IMR-90 (cell line): Measurements from ENCODE around the gene SIGLEC9. TPM values are rescaled to one million over a fixed set of nuclear protein-coding genes. Genes with fewer than 3 reads are reported as not detected.

Source experiments
- ATAC-seq: fragments of 200-7000 bp; cut with Tn5 transposase; 2 replicates; pipeline ENCODE4 v1.9.1; 2020; ENCODE audit warnings: low read depth, mild to moderate bottlenecking, moderate library complexity
- BruUV-seq: library from RNA; stranded (reverse); fragments of 400-500 nt; replicated peaks from 2 replicates; lab custom pipeline; 2021; lab: Mats Ljungman, UMichigan
- CTCF ChIA-PET: fragments of 300-600 bp; formaldehyde crosslinking; extraction: SDS; loops from one replicate; lab custom pipeline; 2021; ENCODE audit warnings: antibody characterized with exemption; lab: Yijun Ruan, JAX
- POLR2A ChIA-PET: fragments of 300-600 bp; sonication (Branson Sonifier 250); formaldehyde crosslinking; loops from one replicate; lab custom pipeline; 2022; ENCODE audit warnings: antibody characterized with exemption; ENCODE audit not compliant: unreplicated experiment; lab: Charles Lee
- DNase-seq: peaks from one replicate; pipeline ENCODE4 v3.0.0; 2013
- H2AFZ ChIP-seq: replicated peaks from 2 replicates; pipeline ENCODE3; 2013; ENCODE audit warnings: low read length, mild to moderate bottlenecking; ENCODE audit not compliant: poor library complexity
- H2AK5ac ChIP-seq: 2 replicates; pipeline ENCODE4 v1.6.1; 2013; ENCODE audit warnings: low read depth, low read length, inconsistent platforms
- H2AK9ac ChIP-seq: replicated peaks from 2 replicates; pipeline ENCODE3; 2013; ENCODE audit warnings: mild to moderate bottlenecking, low read depth, low read length, moderate library complexity; ENCODE audit not compliant: poor library complexity
- H2BK120ac ChIP-seq: 2 replicates; pipeline ENCODE4 v1.6.1; 2013; ENCODE audit warnings: low read depth, low read length, inconsistent platforms
- H2BK15ac ChIP-seq: 3 replicates; pipeline ENCODE4 v1.6.1; 2013; ENCODE audit warnings: low read depth, low read length, inconsistent platforms
- H2BK20ac ChIP-seq: 2 replicates; pipeline ENCODE4 v1.6.1; 2013; ENCODE audit warnings: low read depth, mild to moderate bottlenecking, inconsistent platforms, low read length, moderate library complexity
- H2BK5ac ChIP-seq: 2 replicates; pipeline ENCODE4 v1.6.1; 2013; ENCODE audit warnings: mild to moderate bottlenecking, low read depth, low read length, inconsistent platforms; ENCODE audit not compliant: poor library complexity, severe bottlenecking
- H3K14ac ChIP-seq: replicated peaks from 2 replicates; pipeline ENCODE4 v1.6.1; 2013; ENCODE audit warnings: low read depth, low read length, inconsistent platforms
- H3K18ac ChIP-seq: 2 replicates; pipeline ENCODE4 v1.6.1; 2013; ENCODE audit warnings: low read depth, low read length, control low read depth
- H3K23ac ChIP-seq: 2 replicates; pipeline ENCODE4 v1.6.1; 2013; ENCODE audit warnings: low read depth, low read length, inconsistent platforms
- H3K27ac ChIP-seq: 2 replicates; pipeline ENCODE4 v1.5.1; 2013; ENCODE audit warnings: mild to moderate bottlenecking, control low read depth, low read length; ENCODE audit not compliant: insufficient read depth
- H3K27me3 ChIP-seq: 2 replicates; pipeline ENCODE4 v1.6.1; 2013; ENCODE audit warnings: low read length; ENCODE audit not compliant: control insufficient read depth, insufficient read depth
- H3K36me3 ChIP-seq: 2 replicates; pipeline ENCODE4 v1.6.1; 2013; ENCODE audit warnings: low read length, mixed read lengths; ENCODE audit not compliant: control insufficient read depth, insufficient read depth
- H3K4ac ChIP-seq: 2 replicates; pipeline ENCODE4 v1.6.1; 2013; ENCODE audit warnings: low read depth, low read length, inconsistent platforms
- H3K4me1 ChIP-seq: 2 replicates; pipeline ENCODE4 v1.6.1; 2013; ENCODE audit warnings: low read length, mixed read lengths; ENCODE audit not compliant: control insufficient read depth, insufficient read depth
- H3K4me2 ChIP-seq: 2 replicates; pipeline ENCODE4 v1.6.1; 2013; ENCODE audit warnings: low read depth, mild to moderate bottlenecking, control low read depth, low read length, moderate library complexity
- H3K4me3 ChIP-seq: 2 replicates; pipeline ENCODE4 v1.5.1; 2013; ENCODE audit warnings: low read depth, mild to moderate bottlenecking, control low read depth, low read length, moderate library complexity; ENCODE audit not compliant: insufficient read depth
- H3K56ac ChIP-seq: 2 replicates; pipeline ENCODE4 v1.6.1; 2013; ENCODE audit warnings: low read length, inconsistent platforms; ENCODE audit not compliant: insufficient read depth; ENCODE audit errors: extremely low read depth
- H3K79me1 ChIP-seq, 2 experiments: 2 replicates each; pipeline ENCODE4 v1.6.1; 2013; ENCODE audit warnings: low read length in 2 of 2, inconsistent platforms in 1 of 2, low read depth in 1 of 2
- H3K9ac ChIP-seq: 2 replicates; pipeline ENCODE4 v1.6.1; 2013; ENCODE audit warnings: low read depth, low read length, control low read depth
- H3K9me1 ChIP-seq: 2 replicates; pipeline ENCODE4 v1.6.1; 2013; ENCODE audit warnings: low read length, inconsistent platforms; ENCODE audit not compliant: insufficient read depth
- H3K9me3 ChIP-seq: 2 replicates; pipeline ENCODE4 v1.6.1; 2013; ENCODE audit warnings: low read length; ENCODE audit not compliant: control insufficient read depth, insufficient read depth
- H4K20me1 ChIP-seq: 2 replicates; pipeline ENCODE4 v1.6.1; 2013; ENCODE audit warnings: low read length, inconsistent platforms; ENCODE audit not compliant: insufficient read depth
- H4K5ac ChIP-seq: 2 replicates; pipeline ENCODE4 v1.6.1; 2013; ENCODE audit warnings: mild to moderate bottlenecking, low read depth, low read length, control low read depth
- H4K8ac ChIP-seq, 2 experiments: 2 replicates each; pipeline ENCODE4 v1.6.1; 2013; ENCODE audit warnings: low read depth in 2 of 2, low read length in 2 of 2, control low read depth in 1 of 2, inconsistent platforms in 1 of 2
- H4K91ac ChIP-seq: 2 replicates; pipeline ENCODE4 v1.6.1; 2013; ENCODE audit warnings: low read depth, low read length, inconsistent platforms; ENCODE audit not compliant: insufficient read depth
- NFE2L2 ChIP-seq: fragments of 150-350 bp; IDR thresholded peaks from 2 replicates; pipeline ENCODE4 v1.6.1; 2016; ENCODE audit warnings: low read depth, mild to moderate bottlenecking, low read length
- RCOR1 ChIP-seq: IDR thresholded peaks from 2 replicates; pipeline ENCODE4 v1.6.1; 2012; ENCODE audit warnings: mild to moderate bottlenecking, low read length, improper control_type of control experiment; ENCODE audit not compliant: insufficient replicate concordance
- WGBS, 2 experiments: methylation state at CpG; one replicate each; pipeline versions ENCODE4 v1.1.5 to v1.1.7; 2013; ENCODE audit warnings: missing lambda C conversion rate in 2 of 2; ENCODE audit not compliant: insufficient read length in 1 of 2; ENCODE audit errors: extremely low coverage in 2 of 2; 5-methylcytosine and 5-hydroxymethylcytosine counted together
- dilution Hi-C: fragments of 300-500 bp; cut with HindIII; formaldehyde crosslinking; loops from one replicate; pipeline ENCODE4 v1.14.3; 2018; ENCODE audit warnings: low sequenced_read_pairs; ENCODE audit not compliant: unreplicated experiment
- in situ Hi-C: fragments of 300-500 bp; cut with MboI; formaldehyde crosslinking; loops from 3 replicates; pipeline ENCODE4 v1.14.3; 2019; ENCODE audit warnings: low sequenced_read_pairs, inconsistent platforms, mixed read lengths
- intact Hi-C: fragments of 100-400 bp; cut with micrococcal nuclease; formaldehyde crosslinking; loops from 2 replicates; pipeline ENCODE4 v1.10.0; 2022
- polyA plus RNA-seq, 3 experiments: library from polyadenylated mRNA; depleted of rRNA; stranded (reverse); fragments of >200 nt; gene quantifications; 2 replicates each; pipeline ENCODE4 v1.2.3, GENCODE V29; 2012; ENCODE audit warnings: low replicate concordance in 1 of 3
- total RNA-seq: library from RNA; depleted of rRNA; stranded (reverse); fragments of >200 nt; gene quantifications from 2 replicates; pipeline ENCODE4 v1.2.3, GENCODE V29; 2012
- TF ChIP-seq, protein P1 (sequence below): fragments of 150-350 bp; IDR thresholded peaks from 2 replicates; pipeline ENCODE4 v1.6.1; 2016; ENCODE audit warnings: low read depth, mild to moderate bottlenecking, low read length, moderate library complexity, borderline replicate concordance

SIGLEC9 gene
- total and polyA plus RNA-seq, 2 of the 4 experiments (the other 2 are of a cell fraction) = 0.03 TPM; not detected in 1

DNA sequence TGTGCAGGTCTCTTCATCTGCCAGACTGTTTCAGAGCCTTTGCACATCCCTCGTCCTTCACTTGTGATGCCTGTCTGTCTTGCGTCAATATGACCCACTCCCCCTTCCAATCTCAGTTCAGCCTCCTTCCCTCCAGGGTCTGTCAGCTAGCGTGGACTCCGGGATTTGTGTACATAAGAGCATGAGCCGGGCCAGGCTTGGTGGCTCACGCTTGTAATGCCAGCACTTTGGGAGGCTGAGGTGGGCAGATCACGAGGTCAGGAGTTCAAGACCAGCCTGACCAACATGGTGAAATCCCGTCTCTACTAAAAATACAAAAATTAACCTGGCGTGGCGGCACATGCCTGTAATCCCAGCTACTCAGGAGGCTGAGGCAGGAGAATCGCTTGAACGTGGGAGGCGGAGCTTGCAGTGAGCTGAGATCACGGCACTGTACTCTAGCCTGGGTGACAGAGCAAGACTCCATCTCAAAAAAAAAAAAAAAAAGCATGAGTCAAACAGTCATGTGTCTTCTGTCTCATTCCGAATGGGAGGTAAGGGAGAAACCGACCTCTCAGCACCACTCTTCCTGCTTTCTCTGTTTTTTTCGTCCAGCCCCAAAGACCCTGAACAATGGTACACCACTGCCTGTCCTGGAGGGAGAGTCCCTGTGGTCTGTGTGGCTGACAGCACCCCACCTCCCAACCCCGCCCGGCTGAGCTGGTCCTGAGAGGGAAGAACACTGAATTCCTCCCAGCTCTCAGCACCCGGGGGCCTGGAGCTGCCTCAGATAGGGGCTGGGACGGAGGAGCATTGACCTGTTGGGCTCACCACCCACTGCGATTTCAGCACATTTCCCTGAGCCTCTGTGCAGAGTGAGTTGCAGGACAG, 2.4 kb upstream of the SIGLEC9 start:
- H4K5ac ChIP-seq = no peak overlapping the region
- POLR2A ChIA-PET = no interaction called here
- H3K56ac ChIP-seq = no peak overlapping the region
- H2BK15ac ChIP-seq = no peak overlapping the region
- H3K4me2 ChIP-seq = no peak overlapping the region
- no peak overlapping the region for H2BK120ac ChIP-seq
- no peaks in the 10 kb centered on the region for H3K27me3 ChIP-seq
- H3K4me1 ChIP-seq = no peaks in the 10 kb centered on the region
- H3K4ac ChIP-seq = no peak overlapping the region
- WGBS, 2 experiments = 61% methylated on average over 5 of the region's 22 CpGs; no CpG with 5 or more reads in 1 of the 2 experiments
- dilution Hi-C loops = no loop called here
- H3K23ac ChIP-seq = no peak overlapping the region
- DNase-seq (no peak), ATAC-seq (no peak)
- H3K14ac ChIP-seq = 0 out of 2 replicates have a peak overlapping the region, but pooled peaks have one; percentile 41
- no peak overlapping the region for H2AK5ac ChIP-seq
- H2AFZ ChIP-seq = peak overlapping the region; percentile 33
- in situ Hi-C loops = no loop called here
- no peak overlapping the region for H3K27ac ChIP-seq
- H2BK20ac ChIP-seq = no peak overlapping the region
- no TSS peak for BruUV-seq
- H3K9me1 ChIP-seq = no peaks in the 10 kb centered on the region
- CTCF ChIA-PET = no interaction called here
- H3K36me3 ChIP-seq = no peaks in the 10 kb centered on the region
- H3K9ac ChIP-seq = no peak overlapping the region
- H2BK5ac ChIP-seq = no peak overlapping the region
- no peak overlapping the region for H3K4me3 ChIP-seq
- no peak overlapping the region for H2AK9ac ChIP-seq
- intact Hi-C loops = no loop called here
- H3K18ac ChIP-seq = no peak overlapping the region
- TF ChIP-seq NFE2L2 (no peak), RCOR1 (no peak)
- TF ChIP-seq, protein P1, sequence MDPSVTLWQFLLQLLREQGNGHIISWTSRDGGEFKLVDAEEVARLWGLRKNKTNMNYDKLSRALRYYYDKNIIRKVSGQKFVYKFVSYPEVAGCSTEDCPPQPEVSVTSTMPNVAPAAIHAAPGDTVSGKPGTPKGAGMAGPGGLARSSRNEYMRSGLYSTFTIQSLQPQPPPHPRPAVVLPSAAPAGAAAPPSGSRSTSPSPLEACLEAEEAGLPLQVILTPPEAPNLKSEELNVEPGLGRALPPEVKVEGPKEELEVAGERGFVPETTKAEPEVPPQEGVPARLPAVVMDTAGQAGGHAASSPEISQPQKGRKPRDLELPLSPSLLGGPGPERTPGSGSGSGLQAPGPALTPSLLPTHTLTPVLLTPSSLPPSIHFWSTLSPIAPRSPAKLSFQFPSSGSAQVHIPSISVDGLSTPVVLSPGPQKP = no peak
- H4K8ac ChIP-seq = no peak overlapping the region
- no peaks in the 10 kb centered on the region for H4K20me1 ChIP-seq
- H4K91ac ChIP-seq = no peak overlapping the region
- H3K79me1 ChIP-seq = no peaks in the 10 kb centered on the region
- H3K9me3 ChIP-seq = no peaks in the 10 kb centered on the region
